T-helper 9 cell (primary cell): ENCODE measurements around the gene WDR37.
"Not testable (repeated sequence)": the region's sequence is repeated elsewhere in the genome, so short reads cannot be mapped to it uniquely, and the experiment has no call there.

Experiments used
- DNase-seq: peaks from one replicate; pipeline ENCODE4 v3.0.0-alpha.2; 2020

The WDR37 gene

GRCh38 chr10:1155791-1156615 lies 99.8 kb downstream of the WDR37 start:
- DNase-seq = no peak

- no peak for DNase-seq
These were observed 100.4 kb downstream of the WDR37 start for GRCh38 chr10:1156616-1156886.

GRCh38 chr10:1156921-1157614 lies 100.9 kb downstream of the WDR37 start:
- no peak for DNase-seq

- no peak for DNase-seq
These were observed 101.4 kb downstream of the WDR37 start for GRCh38 chr10:1157615-1157933.

GRCh38 chr10:1158066-1158465 lies 101.9 kb downstream of the WDR37 start:
- DNase-seq = no peak

GRCh38 chr10:1158536-1158935 lies 102.4 kb downstream of the WDR37 start:
- not testable (repeated sequence) for DNase-seq

- no peak for DNase-seq
These were observed 103.2 kb downstream of the WDR37 start for GRCh38 chr10:1159131-1160061.

- DNase-seq = no peak
These were observed 104.6 kb downstream of the WDR37 start for GRCh38 chr10:1160561-1161314.

- not testable (repeated sequence) for DNase-seq
These were observed 105.1 kb downstream of the WDR37 start for GRCh38 chr10:1161315-1161673.

GRCh38 chr10:1162481-1163203 lies 106.5 kb downstream of the WDR37 start:
- DNase-seq = no peak

- no peak for DNase-seq
These were observed 107.0 kb downstream of the WDR37 start for GRCh38 chr10:1163204-1163660.

GRCh38 chr10:1163831-1164230 lies 107.6 kb downstream of the WDR37 start:
- DNase-seq = no peak

GRCh38 chr10:1166101-1166827 lies 110.1 kb downstream of the WDR37 start:
- no peak for DNase-seq

GRCh38 chr10:1166828-1167275 lies 110.7 kb downstream of the WDR37 start:
- DNase-seq = no peak

- DNase-seq = no peak
These were observed 112.6 kb downstream of the WDR37 start for GRCh38 chr10:1168763-1169162.

- no peak for DNase-seq
These were observed 113.2 kb downstream of the WDR37 start for GRCh38 chr10:1169186-1169885.

GRCh38 chr10:1169981-1170866 lies 114.0 kb downstream of the WDR37 start:
- no peak for DNase-seq

- DNase-seq = no peak
These were observed 114.6 kb downstream of the WDR37 start for GRCh38 chr10:1170867-1171180.

GRCh38 chr10:1171182-1171581 lies 115.0 kb downstream of the WDR37 start:
- no peak for DNase-seq

- no peak for DNase-seq
These were observed 115.4 kb downstream of the WDR37 start for GRCh38 chr10:1171586-1171985.
